ENCODE measurements around the gene KLK3. TPM values are rescaled to one million over a fixed set of nuclear protein-coding genes. Genes with fewer than 3 reads are reported as not detected.

Gene KLK3
- total RNA-seq, 2 experiments from 2014 or later: not detected

DNA sequence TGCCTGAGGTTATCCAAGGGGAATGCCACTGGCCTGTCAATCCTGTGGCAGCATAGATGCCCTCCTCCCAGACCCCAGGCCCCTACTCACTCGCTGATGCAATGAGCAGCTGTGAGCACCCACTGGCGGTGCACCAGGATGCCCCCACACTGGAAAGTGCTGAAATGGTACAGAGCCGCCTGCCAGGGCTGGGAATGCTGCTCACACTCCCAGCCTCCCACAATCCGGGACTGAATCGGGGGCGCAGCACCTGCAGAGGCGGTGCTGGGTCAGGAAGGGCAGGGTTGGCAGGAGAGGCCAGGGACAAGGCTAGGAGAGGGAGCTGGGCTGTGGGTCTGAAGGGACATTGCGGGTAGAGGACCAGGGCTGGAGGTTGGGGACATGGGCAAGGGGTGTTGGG lies 33.1 kb upstream of the KLK3 start:
- no peak for DNase-seq
- no peak for TF ChIP-seq CTCF (IDR thresholded peaks at IDR 0.05)

GRCh38 chr19:50822661-50823208 lies 32.0 kb upstream of the KLK3 start:
- peaks cover 0 to 33% of the 10 kb centered on the region in 2 experiments for H3K9me3 ChIP-seq (ENCODE audit: control insufficient read depth in 1 of 2, insufficient read depth in 1 of 2, low read length in 2 of 2)
- peaks cover 32 to 44% of the 10 kb centered on the region in 2 experiments for H3K27me3 ChIP-seq (ENCODE audit: control insufficient read depth in 1 of 2, insufficient read depth in 2 of 2, low read length in 2 of 2)
- H3K27ac Mint-ChIP-seq: no peak overlapping the region
- no peak overlapping the region for H3K4me3 Mint-ChIP-seq
- no peaks in the 10 kb centered on the region for H3K36me3 ChIP-seq (ENCODE audit: insufficient read depth, low read length)
- CTCF ChIA-PET: no interaction called here
- intact Hi-C loops (cut with DNase I, micrococcal nuclease): no loop called here
- H3K4me1 ChIP-seq (ENCODE audit: insufficient read depth, low read length): peaks cover 22% of the 10 kb centered on the region
- DNase-seq (no peak), ATAC-seq (ENCODE audit: poor library complexity) (no peak)
- peaks cover 75% of the 10 kb centered on the region for H3K27me3 Mint-ChIP-seq
- no peaks in the 10 kb centered on the region for H3K9me3 Mint-ChIP-seq
- POLR2A ChIA-PET: no interaction called here
- H3K4me3 ChIP-seq (ENCODE audit: low read length): no peak overlapping the region
- no peak overlapping the region for H3K27ac ChIP-seq (ENCODE audit: low read depth in 1 of 2, low read length in 2 of 2)
- H3K4me1 Mint-ChIP-seq (ENCODE audit: low read depth): peaks cover 18% of the 10 kb centered on the region
- TF ChIP-seq CTCF (IDR thresholded peaks at IDR 0.05): no peak
- H3K36me3 Mint-ChIP-seq (ENCODE audit: low read depth): no peaks in the 10 kb centered on the region

More for the DNA sequence above, 33.1 kb upstream of the KLK3 start:
- Histone ChIP-seq H3K27ac (ENCODE audit: low read depth in 1 of 2, low read length in 2 of 2) (no peak overlapping the region), H3K4me3 (ENCODE audit: low read length) (no peak overlapping the region), H3K9me3 (ENCODE audit: control insufficient read depth in 1 of 2, insufficient read depth in 1 of 2, low read length in 2 of 2) (peaks cover 0 to 29% of the 10 kb centered on the region in 2 experiments), H3K27me3 (ENCODE audit: control insufficient read depth in 1 of 2, insufficient read depth in 2 of 2, low read length in 2 of 2) (peaks cover 40 to 50% of the 10 kb centered on the region in 2 experiments), H3K4me1 (ENCODE audit: insufficient read depth, low read length) (peaks cover 24% of the 10 kb centered on the region), H3K36me3 (ENCODE audit: insufficient read depth, low read length) (no peaks in the 10 kb centered on the region)
- Mint-ChIP-seq H3K9me3 (no peaks in the 10 kb centered on the region), H3K4me3 (no peak overlapping the region), H3K27me3 (peaks cover 79% of the 10 kb centered on the region), H3K36me3 (ENCODE audit: low read depth) (no peaks in the 10 kb centered on the region), H3K4me1 (ENCODE audit: low read depth) (peaks cover 18% of the 10 kb centered on the region), H3K27ac (no peak overlapping the region)
- no peak for ATAC-seq (ENCODE audit: poor library complexity)
- ChIA-PET POLR2A (no interaction called here), CTCF (no interaction called here)
- intact Hi-C loops (cut with DNase I, micrococcal nuclease): no loop called here

- H3K27ac Mint-ChIP-seq: no peak within 1 kb of the TSS
- ChIA-PET POLR2A (no interaction called here), CTCF (no interaction called here)
- intact Hi-C loops (cut with DNase I, micrococcal nuclease): no loop called here
- peaks cover 18% of the 10 kb centered on the region for H3K4me1 Mint-ChIP-seq (ENCODE audit: low read depth)
- ATAC-seq (ENCODE audit: poor library complexity) (no peak), DNase-seq (no peak)
- no peak within 1 kb of the TSS for H3K4me3 Mint-ChIP-seq
- H3K27me3 Mint-ChIP-seq: peaks cover 72% of the 10 kb centered on the region
- peaks cover 14% of the 10 kb centered on the region for H3K4me1 ChIP-seq (ENCODE audit: insufficient read depth, low read length)
- H3K4me3 ChIP-seq (ENCODE audit: low read length): no peak within 1 kb of the TSS
- H3K9me3 Mint-ChIP-seq: no peaks in the 10 kb centered on the region
- H3K27me3 ChIP-seq (ENCODE audit: control insufficient read depth in 1 of 2, insufficient read depth in 2 of 2, low read length in 2 of 2): peaks cover 27 to 38% of the 10 kb centered on the region in 2 experiments
- H3K36me3 Mint-ChIP-seq (ENCODE audit: low read depth): no peaks in the 10 kb centered on the region
- H3K9me3 ChIP-seq (ENCODE audit: control insufficient read depth in 1 of 2, insufficient read depth in 1 of 2, low read length in 2 of 2): peaks cover 0 to 25% of the 10 kb centered on the region in 2 experiments
- no peaks in the 10 kb centered on the region for H3K36me3 ChIP-seq (ENCODE audit: insufficient read depth, low read length)
- H3K27ac ChIP-seq (ENCODE audit: low read depth in 1 of 2, low read length in 2 of 2): no peak within 1 kb of the TSS
- no peak for TF ChIP-seq CTCF (IDR thresholded peaks at IDR 0.05)
Observed at GRCh38 chr19:50823389-50824042, 31.2 kb upstream of the KLK3 start, which contains the start of gene KLK1. Gene KLK1 (minus strand): TSS chr19:50823787. CDS start chr19:50823748, 39 bp downstream.

Measured in CD4-positive, alpha-beta T cell (primary cell).